ENCODE measurements around the gene TSPAN9.

Gene TSPAN9

GRCh38 chr12:3103806-3104205, 26.6 kb downstream of the TSPAN9 start:
- DNase-seq: no peak

GRCh38 chr12:3105690-3106479, 28.7 kb downstream of the TSPAN9 start:
- DNase-seq: no peak

- DNase-seq: no peak
Measured at GRCh38 chr12:3106579-3106978, 29.4 kb downstream of the TSPAN9 start.

GRCh38 chr12:3107071-3107583, 29.9 kb downstream of the TSPAN9 start:
- no peak for DNase-seq

DNA sequence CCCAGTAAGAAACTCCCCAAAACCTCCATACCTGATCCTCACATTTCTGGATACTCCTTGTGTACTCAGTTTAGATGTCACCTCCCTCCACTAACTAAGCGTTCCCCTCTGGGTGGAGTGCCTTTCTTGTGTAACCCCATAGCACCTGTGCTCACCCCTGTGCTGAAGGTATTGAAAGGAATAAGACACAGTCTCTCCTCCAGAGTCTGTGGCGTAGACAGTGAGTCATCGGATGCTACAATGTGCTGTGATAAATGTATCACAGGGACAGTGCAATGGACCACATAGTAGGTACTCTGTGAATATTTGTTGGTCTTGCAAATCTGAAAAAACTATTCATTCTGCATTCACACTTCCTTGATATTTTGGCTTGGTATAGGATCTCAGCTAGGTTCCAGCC, 30.8 kb downstream of the TSPAN9 start:
- DNase-seq: no peak

GRCh38 chr12:3110578-3110977, 33.4 kb downstream of the TSPAN9 start:
- no peak for DNase-seq

GRCh38 chr12:3113671-3114325, 36.6 kb downstream of the TSPAN9 start:
- DNase-seq: no peak

GRCh38 chr12:3114671-3115070, 37.5 kb downstream of the TSPAN9 start:
- no peak for DNase-seq

DNA sequence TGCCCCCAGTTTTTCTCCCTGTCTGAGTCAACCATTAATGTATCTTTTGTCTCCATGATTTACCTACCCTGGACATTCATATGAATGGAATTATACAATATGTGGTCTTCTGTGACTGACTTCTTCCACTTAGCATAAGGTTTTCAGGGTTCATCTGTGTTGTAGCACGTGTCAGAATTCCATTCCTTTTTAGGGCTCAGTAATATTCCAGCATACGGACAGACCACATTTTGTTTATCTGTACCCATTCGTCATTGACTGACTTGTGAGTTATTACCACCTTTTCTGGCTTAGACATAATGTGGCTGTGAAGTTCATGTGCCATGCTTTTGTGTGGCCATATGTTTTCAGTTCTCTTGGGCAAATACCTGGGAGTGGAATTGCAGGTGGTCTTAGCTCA, 37.9 kb downstream of the TSPAN9 start:
- DNase-seq: no peak

DNA sequence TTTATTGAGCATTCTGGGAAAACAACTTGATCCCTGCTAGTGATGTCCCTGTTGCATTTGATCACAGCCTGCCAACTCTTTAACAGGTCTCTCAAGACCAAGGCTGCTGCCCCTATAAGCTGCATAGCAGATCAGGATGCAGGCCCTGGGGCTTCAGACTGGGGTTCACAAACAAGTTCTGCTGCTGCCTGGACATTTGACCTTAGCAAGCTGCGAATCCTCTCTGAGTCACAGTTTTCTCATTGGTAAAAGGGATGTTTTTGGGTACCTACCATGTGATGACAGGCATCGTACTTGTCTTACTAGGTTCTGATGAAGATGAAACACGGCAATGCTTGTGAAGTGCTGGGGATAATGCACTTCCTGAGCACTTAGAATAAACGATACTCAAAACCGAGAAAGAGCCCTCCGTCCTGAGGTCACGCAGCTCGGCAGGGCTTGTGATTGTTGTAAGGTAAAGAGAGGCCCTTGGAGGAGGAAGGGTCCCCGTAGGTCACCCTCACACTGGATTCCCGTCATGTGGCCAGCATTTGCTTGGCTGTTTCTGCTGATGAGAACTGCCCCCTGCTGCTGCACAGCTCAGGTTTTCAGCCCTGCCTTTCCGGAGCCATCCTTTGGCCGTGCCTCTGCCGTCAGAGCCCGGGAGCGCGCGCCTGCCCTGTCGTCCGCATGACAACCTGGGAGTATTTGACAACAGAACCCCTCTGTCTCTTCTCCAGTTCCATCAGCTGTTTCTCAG, 39.1 kb downstream of the TSPAN9 start:
- DNase-seq: no peak

GRCh38 chr12:3117144-3117581, 40.0 kb downstream of the TSPAN9 start:
- DNase-seq: no peak

GRCh38 chr12:3117591-3118015, 40.4 kb downstream of the TSPAN9 start:
- no peak for DNase-seq

- no peak for DNase-seq
Measured at GRCh38 chr12:3119192-3119755, 42.1 kb downstream of the TSPAN9 start.

DNA sequence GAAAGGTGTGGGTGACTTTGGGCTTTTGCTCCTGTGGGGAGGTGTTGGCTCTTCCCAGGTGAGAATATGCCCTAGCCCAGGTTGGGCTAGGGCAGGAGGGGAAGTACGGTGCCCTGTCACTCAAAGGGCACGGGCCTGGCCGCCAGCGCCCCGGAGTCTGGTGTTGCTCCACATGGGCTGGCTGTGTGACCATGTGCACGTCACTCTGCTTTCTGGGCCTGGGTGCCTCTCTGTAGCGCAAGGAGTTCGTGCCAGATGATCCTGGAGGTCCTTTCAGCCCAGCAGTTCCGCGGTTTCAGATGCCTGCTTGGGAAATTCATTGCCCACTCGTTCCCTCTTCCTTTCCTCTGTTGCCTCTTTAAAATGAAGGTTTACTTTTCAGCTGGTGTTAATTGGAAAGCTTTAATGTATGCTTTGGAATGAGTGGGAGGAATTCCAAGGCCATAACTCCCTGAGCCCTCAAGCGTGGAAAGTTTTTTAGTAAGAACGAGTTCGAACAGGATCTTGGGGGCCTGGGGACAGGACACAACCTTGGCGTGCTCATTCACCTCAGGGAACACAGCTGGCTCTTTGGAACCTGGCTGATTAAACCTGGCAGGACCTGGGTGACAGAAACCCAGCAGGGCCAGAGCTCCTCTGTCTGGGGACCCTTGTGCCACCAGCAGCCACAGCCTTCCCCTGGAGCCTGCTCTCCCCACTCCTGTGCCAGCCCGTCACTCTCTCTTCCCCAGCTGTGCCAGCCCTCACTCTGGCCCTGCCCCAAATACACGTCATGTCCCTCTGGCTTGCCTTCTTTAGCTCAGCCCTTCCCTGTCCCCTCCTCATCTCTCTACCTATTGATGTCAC, 42.8 kb downstream of the TSPAN9 start:
- DNase-seq: no peak

GRCh38 chr12:3120701-3121100, 43.5 kb downstream of the TSPAN9 start:
- no peak for DNase-seq

GRCh38 chr12:3122841-3123678, 45.9 kb downstream of the TSPAN9 start:
- no peak for DNase-seq

GRCh38 chr12:3123729-3124128, 46.5 kb downstream of the TSPAN9 start:
- DNase-seq: no peak

GRCh38 chr12:3124917-3125316, 47.7 kb downstream of the TSPAN9 start:
- DNase-seq: no peak

- DNase-seq: no peak
Measured at GRCh38 chr12:3125674-3126073, 48.5 kb downstream of the TSPAN9 start.

DNA sequence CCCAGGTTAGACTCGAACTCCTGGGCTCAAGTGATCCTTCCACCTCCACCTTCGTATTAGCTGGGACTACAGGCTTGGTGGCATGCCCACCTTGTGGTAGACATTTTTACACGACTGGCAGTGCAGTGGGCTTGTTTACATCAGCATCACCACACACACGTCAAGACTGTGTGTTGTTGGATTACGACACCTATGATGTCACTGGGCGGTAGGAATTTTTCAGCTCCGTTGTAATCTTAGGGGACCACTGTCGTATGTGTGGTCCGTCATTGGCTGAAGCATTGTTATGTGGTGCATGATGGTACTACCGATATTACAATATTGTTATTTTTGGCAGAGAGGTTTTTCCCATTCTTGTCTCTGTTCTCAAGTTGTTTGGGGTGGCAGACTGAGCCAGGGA, 50.7 kb downstream of the TSPAN9 start:
- DNase-seq: no peak

Measured in activated CD4-positive, CD25-positive, alpha-beta regulatory T cell treated with anti-CD3 and anti-CD28 coated beads, Interleukin-2, amount 50 U/mL, for 72 hours (primary cell).